GM21619 (cell line): ENCODE measurements around the gene EYA3.
"Not testable (repeated sequence)": the region's sequence is repeated elsewhere in the genome, so short reads cannot be mapped to it uniquely, and the experiment has no call there.

Experiments used
- ATAC-seq: cut with Tn5 transposase; IDR thresholded peaks from one replicate; pipeline ENCODE4 v1.9.1; 2021; ENCODE audit not compliant: unreplicated experiment

EYA3 gene

DNA sequence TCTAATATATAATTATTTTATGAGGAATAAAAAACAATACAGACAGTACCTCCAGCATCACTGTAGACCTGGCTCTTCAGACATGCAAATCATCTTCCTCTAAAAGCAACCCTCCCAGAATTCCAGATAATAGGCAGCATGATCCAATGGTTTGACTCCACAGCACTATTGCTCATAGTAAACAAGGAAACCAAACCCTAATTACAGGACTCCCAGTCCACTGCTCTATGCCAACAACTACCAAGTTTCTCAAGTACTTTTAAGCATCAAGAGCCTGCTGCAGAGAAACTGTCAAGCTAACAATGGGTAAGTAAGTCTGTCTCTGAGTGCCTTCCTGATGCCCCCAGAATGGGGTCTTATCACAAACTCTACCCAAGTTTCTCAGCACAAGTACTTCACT is 57.2 kb downstream of the EYA3 start:
- ATAC-seq, result no peak

DNA sequence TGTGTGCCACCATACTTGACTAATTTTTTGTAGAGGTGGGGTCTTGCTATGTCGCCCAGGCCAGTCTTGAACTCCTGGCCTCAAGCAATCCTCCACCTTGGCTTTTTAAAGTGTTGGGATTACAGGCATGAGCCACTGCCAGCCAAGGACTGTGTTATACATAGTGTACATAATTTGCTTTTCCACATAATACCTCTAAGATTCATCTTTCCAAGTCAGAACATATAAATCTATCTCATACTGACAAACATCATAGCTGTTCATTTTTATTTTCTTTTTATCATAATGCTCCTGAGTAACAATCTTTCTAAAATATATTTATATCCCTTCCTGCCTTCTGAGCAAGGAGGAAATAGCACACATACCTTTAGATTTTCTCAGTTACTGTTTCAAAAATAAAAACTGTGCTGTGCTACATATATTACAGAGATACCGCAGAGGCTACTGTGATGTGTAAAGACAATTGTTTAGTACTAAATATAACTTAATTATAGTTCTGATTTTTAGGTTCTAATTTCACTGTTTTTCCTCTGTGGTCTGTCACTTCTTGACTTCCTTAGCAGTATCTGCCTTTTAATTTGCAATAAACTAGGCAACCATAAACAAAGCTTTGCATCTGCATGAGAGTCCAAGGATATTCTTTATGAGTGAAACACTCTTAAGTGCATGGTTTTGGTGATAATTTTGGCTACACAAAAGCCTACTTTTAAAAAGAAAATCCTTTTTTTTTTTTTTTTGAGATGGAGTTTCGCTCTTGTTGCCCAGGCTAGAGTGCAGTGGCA is 59.3 kb downstream of the EYA3 start:
- ATAC-seq, result no peak

DNA sequence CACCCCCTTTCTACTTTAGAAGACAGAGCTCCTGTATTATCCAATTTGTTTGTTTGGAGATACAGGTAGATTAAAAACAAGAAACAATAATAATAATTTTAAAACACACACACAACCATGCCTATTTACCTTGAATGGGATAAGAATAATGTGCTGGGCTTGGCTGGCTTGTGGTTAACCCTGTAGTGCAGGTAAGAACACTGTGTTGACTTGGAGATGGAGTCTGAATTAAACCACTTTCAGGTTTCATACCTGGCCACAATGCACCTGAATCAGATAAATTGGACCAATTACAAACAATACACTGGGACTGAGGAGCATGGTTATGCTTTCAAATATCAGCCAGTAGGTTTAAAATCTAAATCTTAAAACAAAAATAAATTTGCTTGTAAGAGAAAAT is 60.8 kb downstream of the EYA3 start:
- no peak for ATAC-seq

DNA sequence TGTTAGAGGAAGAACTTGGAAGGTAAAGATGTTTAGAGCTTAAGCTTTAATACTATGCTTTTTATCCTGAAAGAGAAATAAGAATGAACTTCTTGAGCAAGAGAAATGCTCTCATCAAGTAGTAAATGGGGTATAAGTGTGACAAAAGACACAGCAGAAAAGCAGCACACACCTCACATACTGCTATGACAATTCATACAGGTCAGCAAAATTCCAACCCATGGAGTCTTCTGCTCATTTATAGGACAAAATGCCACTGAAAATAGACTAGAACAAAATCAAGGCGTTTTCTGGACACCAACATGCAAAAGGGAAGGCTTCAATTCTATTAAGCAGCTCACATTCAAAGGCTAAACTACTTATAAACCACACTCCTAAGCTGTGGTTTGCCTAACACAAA is 61.2 kb downstream of the EYA3 start:
- ATAC-seq, result no peak

DNA sequence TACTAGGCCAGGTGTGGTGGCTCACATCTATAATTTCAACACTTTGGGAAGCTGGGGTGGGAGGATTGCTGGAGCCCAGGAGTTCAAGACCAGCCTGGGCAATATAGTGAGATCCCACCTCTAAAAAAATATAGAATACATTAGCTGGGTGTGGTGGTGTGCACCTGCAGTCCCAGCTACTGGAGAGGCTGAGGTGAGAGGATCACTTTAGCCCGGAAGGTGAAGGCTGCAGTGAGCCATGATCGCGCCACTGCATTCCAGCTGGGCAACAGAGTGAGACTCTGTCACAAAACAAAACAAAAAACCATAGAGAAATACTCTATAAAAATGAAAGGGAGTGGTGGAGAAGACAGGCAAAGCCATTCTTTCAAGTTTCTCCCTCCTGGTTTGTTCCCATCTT is 62.1 kb downstream of the EYA3 start:
- ATAC-seq, result no peak

DNA sequence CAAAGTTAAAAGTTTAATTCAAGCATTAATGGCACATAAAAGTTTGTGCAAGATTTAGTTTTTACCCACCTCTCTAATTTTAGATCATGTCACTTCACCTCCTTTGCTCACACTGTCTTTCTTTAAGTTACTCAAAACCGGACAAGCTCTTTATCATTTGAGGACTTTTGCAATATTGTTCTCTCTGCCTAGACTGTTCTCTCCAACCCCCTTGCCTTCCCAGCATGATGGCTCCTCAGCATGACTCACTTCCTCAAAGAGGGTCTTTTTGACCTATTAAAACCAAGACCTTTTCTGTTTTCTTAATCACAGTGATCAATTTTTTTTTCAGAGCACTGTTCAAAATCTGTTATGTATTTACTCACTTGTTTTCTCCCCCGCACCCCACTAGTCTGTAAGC is 67.3 kb downstream of the EYA3 start:
- no peak for ATAC-seq

DNA sequence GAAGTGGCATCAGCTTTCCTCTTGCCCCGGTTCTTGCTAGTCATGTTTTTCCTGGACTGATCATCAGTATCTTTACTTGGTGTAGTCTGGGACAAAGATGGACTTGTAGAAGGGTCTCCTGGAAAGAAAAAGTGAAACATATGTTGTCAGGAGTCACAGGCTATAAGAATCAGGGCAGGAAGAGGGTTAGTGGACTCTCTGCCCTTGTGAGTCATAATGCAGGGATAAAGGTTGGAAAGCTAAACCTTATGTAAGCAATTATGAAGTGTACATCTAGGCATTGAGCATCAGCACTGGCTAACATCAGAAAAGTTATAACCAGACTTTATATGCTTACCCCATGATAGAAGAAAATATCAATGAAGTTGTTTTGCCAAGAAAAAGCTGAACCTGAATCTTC is 77.4 kb downstream of the EYA3 start:
- no peak for ATAC-seq

DNA sequence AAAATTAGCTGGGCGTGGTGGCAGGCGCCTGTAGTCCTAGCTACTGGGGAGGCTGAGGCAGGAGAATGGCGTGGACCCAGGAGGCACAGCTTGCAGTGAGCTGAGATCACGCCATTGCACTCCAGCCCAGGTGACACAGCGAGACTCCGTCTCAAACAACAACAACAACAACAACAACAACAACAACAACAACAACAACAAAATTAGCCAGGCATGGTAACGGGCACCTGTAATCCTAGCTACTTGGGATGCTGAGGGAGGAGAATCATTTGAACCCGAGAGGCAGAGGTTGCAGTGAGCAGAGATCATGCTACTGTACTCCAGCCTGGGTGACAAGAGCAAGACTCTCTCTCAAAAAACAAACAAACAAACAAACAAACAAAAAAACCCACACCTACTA is 85.3 kb downstream of the EYA3 start:
- not testable (repeated sequence) for ATAC-seq

DNA sequence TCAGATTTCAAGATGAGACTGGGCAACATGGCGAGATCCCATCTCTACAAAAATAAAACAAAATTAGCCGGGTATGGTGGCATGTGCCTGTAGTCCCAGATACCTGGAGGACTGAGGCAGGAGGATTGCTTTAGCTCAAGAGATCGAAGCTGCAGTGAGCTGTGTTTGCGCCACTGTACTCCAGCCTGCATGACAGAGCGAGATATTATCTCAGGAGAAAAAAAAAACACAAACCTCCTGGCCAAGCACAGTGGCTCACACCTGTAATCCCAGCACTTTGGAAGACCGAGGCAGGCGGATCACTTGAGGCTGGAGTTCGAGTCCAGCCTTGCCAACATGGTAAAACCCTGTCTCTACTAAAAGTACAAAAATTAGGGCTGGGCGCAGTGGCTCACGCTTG is 85.8 kb downstream of the EYA3 start:
- ATAC-seq, result no peak

DNA sequence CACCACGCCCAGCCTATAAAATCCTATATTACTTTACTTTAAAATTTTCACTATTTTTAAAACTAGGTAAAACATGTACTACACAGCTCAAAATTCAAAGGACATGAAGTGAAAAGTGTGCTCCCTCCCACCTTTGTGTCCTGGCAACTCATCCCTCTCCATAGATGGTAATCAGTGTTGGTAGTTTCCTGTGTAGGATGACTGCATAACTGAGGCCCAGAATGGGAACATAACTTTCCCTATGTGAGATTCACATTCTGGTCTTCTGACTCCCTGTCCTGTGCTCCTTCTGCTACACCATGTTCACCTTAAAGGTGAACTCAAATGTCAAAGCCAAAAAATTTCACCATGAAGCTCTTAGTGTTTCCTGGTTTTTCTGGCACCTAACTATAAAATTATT is 89.4 kb downstream of the EYA3 start:
- ATAC-seq, result no peak

DNA sequence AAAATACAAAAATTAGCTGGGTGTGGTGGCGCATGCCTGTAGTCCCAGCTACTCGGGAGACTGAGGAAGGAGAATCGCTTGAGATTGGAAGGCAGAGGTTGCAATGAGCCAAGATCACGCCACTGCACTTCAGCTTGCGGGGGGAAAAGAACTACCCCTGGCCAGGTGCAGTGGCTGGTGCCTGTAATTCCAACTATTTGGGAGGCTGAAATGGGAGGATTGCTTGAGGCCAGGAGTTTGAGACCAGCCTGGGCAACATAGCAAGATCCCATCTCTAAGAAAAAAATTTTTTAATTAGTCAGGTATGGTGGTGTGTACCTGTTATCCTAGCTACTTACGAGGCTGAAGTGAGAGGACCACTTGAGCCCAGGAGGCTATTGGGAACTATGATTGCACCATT is 93.9 kb downstream of the EYA3 start:
- not testable (repeated sequence) for ATAC-seq

DNA sequence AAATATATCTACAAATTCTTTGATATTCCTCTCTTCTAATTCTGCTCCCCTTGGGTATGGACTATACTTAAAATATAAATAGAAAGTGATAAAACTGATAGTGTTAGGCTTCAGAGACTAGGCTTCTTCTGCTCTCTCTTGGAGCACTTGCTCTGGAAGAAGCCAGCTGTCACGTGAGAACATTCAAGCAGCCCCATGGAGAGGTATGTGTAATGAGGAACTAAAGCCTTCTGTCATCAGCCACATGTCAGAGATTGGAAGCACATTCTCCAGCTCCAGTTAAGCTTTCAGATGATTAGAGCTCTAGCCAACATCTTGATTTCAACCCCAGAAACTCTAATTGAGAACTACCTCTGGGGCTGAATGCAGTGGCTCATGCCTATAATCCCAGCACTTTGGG is 94.3 kb downstream of the EYA3 start:
- ATAC-seq, result no peak

DNA sequence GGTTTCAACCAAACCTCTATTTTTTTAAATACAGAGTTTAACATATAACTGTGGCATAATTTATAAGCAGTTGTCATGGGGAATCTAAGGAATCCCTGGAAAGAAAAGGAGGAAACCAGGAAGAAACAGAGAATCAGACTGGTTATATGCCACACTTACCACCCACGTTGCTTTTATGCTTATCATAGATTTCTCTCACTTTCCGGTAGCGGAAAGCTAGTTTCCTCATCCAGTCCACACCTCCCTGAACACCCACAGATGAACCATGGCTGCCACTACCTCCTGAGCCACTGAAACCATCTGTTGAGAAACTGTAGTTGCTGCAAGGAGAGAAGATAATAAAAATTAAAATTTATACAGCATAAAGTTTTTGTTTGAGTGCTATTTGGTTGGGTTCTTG is 95.2 kb downstream of the EYA3 start:
- ATAC-seq, result no peak

DNA sequence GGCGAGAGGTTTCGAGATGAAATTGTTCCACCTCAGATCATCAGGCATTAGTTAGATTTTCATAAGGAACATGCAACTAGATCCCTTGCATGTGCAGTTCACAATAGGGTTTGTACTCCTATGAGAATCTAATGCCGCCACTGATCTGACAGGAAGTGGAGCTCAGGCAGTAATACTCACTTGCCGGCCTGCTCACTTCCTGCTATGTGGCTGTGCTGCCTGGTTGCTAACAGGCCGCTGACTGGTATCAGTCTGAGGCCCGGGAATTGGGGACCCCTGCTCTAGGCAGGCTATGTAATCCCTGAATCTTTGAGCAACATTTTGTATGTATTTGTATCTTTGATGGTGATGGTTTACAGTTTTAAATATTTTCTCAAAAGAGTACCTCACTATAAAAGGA is 96.1 kb downstream of the EYA3 start:
- ATAC-seq, result no peak

DNA sequence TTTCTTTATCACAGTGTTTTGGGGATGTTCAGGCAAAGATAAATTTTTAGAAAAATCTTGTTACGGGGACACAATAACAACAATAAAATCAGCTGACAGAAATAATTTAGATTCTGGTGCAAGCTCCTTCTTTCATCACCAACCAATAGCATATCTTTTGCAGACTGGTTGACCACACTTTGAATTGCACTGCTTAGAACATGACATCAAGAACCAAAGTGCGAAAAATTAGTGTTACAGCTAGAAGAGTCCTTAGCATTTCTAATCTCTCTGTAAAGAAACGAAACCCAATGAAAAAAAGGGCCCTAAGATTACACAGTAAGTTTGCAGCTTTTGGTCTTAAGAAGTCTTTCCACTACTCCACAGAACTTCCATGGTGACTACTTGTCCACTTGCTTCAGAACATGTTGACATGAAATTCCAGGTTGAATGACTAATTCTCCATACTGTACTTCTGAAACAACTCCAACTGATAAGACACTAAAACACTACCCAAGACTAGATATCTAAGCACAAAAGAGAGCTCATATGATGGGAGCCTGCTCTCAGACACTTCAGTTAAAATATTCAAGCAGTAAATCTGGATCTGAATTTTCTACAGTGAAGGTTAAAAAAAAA is 97.4 kb downstream of the EYA3 start:
- no peak for ATAC-seq

DNA sequence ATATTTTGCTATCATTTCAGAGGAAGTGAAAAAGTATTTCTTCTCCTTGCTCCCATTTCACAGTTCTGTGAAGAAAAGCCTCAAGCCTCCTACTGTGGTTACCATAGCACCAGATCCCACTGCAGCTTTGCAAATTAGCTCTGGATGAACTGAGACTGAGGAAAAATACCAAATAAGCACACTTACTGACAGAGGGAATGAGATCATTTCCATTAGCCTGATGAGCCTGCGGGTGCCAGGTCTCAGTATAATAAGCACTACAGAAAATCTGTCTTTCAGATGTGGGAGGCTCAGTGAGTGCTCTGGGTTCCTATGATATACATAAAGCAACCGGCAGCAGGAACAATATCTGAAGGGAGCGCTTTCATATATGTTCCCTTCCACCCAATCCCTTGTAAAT is 107.3 kb downstream of the EYA3 start:
- ATAC-seq, result no peak

DNA sequence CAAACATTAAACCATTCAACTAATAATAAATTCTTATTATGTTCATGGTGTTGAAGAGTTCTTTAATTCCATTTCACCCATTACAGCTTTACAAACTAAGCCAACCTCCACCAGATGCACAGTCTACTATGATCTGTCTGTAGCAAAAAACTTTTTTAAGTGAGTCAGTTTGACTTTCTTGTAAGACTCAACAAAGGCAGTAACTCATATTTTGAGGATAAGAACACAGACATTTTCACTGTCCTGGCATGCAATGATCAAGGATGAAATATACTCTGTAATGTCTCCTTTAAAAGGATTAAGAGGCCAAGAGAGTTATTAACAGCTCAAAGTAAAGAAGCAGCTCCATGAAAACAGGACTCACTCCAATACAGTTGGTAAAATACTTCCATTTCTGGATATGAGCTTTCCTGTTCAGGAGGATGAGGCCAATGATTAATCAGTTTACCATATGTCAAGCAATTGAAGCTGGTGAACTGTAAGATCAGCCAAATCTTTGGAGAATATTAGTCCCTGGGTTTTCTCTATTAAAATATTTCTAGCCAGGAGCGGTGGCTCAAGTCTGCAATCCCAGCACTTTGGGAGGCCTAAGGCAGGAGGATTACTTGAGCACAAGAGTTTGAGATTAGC is 108.1 kb downstream of the EYA3 start:
- ATAC-seq, result no peak

DNA sequence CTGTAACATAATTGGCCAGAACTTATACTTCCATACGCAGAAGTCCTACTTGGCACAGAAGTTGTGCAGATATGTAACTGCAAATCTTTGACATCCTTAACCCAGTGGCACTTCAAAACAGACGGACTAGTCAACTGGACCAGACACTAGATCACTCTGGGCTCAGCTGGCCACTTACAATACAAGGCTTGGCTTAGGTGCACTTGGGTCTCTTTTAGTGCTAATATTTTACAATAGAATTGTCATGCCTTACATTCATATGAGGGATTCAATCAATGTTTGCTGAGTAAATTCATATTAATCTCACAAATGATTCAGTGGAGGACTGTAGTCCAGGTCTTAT is 108.6 kb downstream of the EYA3 start:
- ATAC-seq, result no peak

DNA sequence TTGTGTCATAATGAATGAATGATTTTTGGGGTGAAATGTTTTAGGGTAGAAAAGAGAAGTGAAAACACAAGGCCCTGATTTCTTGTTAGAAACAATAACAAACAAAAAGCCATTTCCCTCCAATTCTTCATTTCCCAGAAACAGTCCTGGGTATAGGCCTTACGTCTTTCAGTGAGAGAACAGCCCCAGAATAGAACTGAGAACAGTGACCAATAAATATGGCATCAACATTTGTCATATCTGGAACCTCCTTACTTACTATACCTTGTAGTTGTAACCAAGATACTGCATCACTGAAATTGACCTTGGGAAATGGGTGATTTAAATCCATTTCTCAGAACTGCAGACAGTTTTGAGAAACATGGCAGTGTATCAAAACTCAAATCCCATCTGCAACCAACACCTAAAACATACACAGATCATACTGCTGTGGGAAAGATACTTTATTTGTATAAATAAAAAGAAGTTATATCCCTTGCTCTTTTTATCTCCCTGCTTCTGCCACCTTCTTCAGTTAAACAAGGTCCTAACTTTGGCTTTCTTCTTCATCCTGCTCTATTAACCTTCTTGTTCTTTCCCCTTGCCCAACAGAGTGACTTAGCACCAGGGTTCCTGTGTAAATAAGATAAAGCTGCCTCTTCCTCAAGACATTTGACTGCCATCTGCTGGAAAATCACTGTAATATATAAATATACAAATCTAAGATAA is 109.1 kb downstream of the EYA3 start:
- no peak for ATAC-seq

DNA sequence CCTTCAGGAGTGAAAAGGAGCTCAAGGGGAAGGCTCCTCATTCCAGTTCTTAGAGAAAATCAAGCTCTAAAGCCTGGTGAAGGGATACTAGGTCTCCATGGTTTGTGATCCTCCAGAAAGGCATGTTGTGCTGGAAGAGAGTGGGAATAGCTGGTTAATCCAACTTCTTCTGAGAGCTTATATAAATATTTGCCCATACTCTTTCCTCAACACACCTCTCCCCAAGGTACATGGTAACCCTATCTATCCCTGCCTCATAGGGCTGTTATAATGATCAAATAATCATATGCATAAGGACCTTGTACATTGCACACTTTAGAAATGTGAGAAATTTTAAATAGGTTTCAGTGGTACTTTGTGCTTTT is 114.0 kb downstream of the EYA3 start:
- ATAC-seq, result no peak

DNA sequence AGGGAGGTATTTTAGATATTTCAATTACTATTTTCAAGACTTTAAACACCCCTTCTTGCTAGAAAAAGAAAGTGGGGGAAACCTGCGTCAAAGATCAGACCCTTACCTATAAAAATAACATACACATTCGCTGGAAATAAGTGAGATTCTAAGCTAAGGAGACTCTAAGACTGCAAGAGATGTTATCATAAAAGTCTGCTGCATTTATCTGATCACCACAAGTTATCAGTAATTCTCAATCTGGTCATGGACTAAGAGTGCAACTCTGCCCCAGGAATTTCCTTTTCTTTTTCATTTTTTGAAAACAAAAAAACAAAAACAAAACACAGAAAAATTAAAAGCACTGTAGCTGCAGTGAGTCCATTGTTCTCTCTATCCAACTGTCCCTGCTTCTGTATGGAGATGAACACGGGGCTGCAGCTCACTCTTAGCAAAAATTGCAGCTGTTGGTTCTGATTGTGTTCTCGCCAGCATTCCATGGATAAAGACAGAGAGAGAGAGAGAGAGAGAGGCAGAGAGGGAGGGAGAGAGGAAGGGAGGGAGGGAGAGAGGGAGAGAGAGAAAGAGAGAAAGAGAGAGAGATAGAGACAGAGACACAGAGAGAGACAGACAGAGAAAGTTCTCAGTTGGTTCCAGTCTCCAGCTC is 114.5 kb downstream of the EYA3 start:
- no peak for ATAC-seq

DNA sequence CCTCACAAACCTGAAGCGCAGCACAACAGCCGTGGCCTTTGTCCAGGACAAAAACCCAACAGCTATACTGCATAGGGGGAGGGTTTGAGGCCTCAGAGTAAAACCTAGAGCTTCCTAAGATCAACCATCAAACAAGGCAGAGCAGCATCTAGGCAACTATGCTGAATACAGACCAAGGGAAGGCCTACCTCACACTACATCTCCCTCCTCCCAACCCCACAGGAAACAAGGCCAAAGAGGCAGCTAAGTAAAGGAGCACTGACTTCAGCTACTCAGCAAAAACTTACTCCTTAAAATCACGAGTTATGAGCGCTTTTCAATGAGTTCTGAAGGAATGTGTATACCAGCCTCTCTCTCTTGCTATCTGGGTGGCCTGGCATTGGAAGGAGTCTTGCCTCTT is 116.3 kb downstream of the EYA3 start:
- no peak for ATAC-seq
